Adipocyte (in vitro differentiated cells): Measurements from ENCODE around the gene NRXN3.

Experiments used
- DNase-seq: peaks from one replicate; pipeline ENCODE4 v3.0.0-alpha.2; 2015; ENCODE audit warnings: low read depth
- H3K27me3 ChIP-seq: replicated peaks from 2 replicates; pipeline ENCODE4 v1.7.0; 2013; ENCODE audit warnings: mild to moderate bottlenecking, low read length, moderate library complexity; ENCODE audit not compliant: control insufficient read depth, insufficient read depth
- H3K36me3 ChIP-seq: 2 replicates; pipeline ENCODE4 v1.7.0; 2013; ENCODE audit warnings: low read length, mild to moderate bottlenecking, moderate library complexity; ENCODE audit not compliant: control insufficient read depth, insufficient read depth, severe bottlenecking
- H3K4me1 ChIP-seq: 2 replicates; pipeline ENCODE4 v1.7.0; 2013; ENCODE audit warnings: mild to moderate bottlenecking, low read length, moderate library complexity; ENCODE audit not compliant: control insufficient read depth, insufficient read depth
- H3K4me3 ChIP-seq: 2 replicates; pipeline ENCODE4 v1.7.0; 2013; ENCODE audit warnings: mild to moderate bottlenecking, low read length, moderate library complexity
- H3K9ac ChIP-seq: 2 replicates; pipeline ENCODE4 v1.7.0; 2013; ENCODE audit warnings: mild to moderate bottlenecking, low read length, moderate library complexity
- H3K9me3 ChIP-seq: 2 replicates; pipeline ENCODE4 v1.7.0; 2013; ENCODE audit warnings: mild to moderate bottlenecking, low read length, moderate library complexity; ENCODE audit not compliant: control insufficient read depth

Gene NRXN3

DNA sequence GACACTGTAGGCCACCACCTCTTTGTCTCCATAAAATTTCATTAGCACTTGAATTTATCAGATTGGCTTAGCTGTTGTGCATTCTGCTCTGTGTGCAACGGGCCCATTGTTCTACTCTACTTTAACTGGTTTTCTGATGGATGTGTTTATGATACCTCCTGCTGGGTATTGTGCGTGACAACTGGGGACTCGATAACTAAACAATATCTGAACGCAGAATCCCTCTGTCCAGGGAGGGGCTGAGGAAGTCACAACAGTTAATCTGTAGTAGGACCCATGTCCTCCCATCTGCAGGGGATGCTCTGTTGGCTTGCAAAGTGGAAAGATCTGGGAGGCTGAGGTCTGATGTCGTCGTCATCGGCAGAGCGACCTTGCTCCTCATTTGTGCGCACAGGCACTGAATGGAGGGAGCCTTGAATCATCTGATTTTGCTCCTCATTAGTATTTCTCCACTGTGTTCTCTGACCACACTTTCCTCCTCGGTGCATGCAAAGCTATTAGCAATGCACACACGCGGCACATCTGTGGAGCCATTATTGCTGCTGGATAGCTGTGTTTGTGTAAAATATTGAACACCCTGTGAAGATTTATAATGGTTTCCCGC lies 422.5 kb downstream of the NRXN3 start:
- no peak for DNase-seq
- H3K27me3 ChIP-seq = peaks cover 6% of the 10 kb centered on the region
- H3K4me3 ChIP-seq = no peak overlapping the region
- H3K9ac ChIP-seq = no peak overlapping the region
- H3K36me3 ChIP-seq = no peaks in the 10 kb centered on the region
- no peaks in the 10 kb centered on the region for H3K9me3 ChIP-seq
- H3K4me1 ChIP-seq = no peaks in the 10 kb centered on the region

DNA sequence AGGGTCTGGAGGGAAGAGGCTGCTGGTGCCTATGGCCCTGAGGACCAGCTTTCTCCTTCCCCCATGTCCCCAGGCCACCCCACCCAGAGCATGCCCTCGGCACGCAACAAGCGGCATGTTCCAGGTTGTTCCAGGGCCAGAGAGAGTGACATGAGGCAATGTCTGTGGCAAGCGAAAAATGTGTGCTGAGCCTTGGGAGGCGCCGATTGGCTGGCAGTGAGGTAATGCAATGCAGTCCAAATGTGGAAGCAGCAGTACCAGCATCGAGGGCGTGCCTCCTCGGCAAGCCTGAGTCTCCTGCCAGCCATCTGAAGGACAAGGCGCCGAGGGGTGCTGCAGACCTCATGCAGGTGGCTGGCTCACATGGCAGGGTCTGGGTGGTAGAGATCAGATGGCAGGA lies 423.8 kb downstream of the NRXN3 start:
- H3K4me3 ChIP-seq = no peak overlapping the region
- H3K36me3 ChIP-seq = no peaks in the 10 kb centered on the region
- no peaks in the 10 kb centered on the region for H3K9me3 ChIP-seq
- H3K4me1 ChIP-seq = no peaks in the 10 kb centered on the region
- no peak overlapping the region for H3K9ac ChIP-seq
- DNase-seq = no peak
- peaks cover 6% of the 10 kb centered on the region for H3K27me3 ChIP-seq

DNA sequence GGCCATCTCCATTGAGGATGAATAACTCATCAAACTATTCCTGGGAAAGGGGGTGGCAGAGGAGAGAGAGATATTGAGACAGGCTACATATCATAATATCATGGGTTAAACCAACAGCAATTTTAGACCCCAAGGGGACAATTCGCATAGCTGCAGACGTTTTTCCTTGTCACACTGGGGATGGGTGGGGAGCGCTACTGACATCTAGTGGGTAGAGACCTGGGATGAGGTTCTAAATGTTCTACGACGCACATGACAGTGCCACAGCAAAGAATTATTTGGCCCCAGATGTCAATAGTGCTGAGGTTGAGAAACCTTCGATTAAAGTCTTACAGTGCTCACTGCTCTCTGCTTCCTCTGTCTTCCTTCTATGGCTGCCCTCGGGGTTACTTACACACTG lies 425.6 kb downstream of the NRXN3 start:
- no peak for DNase-seq
- no peaks in the 10 kb centered on the region for H3K4me1 ChIP-seq
- H3K4me3 ChIP-seq = no peak overlapping the region

DNA sequence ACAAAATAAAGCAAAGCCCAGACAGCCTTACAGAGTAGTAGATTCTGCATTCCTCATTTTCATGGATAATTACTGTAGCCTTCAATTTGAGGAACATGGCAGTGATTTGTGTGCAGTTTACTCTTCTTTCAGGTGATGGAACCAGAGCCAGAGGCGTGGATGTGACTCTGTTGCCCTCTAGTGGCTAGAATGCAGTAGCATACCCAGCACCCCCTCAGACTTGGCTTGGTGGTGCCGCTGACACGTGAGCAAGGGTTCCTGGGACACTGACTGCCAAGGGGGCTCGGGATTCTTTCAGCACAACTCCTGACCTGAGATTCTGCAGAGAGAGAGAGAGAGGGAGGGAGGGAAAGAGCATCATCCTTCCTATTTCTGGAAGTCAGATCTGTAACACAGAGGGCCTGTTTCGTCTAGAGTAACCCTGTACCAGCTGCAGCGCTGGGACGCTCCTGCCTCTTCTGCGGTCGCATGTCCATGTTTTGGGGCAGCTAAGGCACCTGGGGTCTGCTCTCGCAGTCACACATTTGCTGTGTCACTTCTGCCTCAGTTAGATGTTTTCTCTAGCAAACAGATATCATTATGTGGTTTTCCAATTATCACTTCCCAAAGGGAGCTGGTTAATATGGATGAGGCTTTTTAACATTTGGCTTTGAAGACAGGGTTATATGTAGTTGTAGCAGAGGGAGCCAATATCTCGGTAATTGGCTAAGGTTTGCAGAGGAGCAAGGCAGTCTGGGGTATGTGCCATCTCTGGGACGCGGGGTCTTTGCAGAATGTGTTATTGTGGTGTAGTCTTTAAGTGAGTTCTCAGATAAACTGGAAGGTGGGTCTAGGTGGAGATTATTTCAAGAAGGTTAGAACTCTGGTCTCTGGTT lies 428.1 kb downstream of the NRXN3 start:
- no peaks in the 10 kb centered on the region for H3K27me3 ChIP-seq
- no peaks in the 10 kb centered on the region for H3K4me1 ChIP-seq
- DNase-seq = peak; percentile 75
- H3K9ac ChIP-seq = no peak overlapping the region
- no peak overlapping the region for H3K4me3 ChIP-seq
- H3K36me3 ChIP-seq = no peaks in the 10 kb centered on the region
- no peaks in the 10 kb centered on the region for H3K9me3 ChIP-seq

More for the DNA sequence above, 425.6 kb downstream of the NRXN3 start:
- H3K36me3 ChIP-seq = no peaks in the 10 kb centered on the region
- no peak overlapping the region for H3K9ac ChIP-seq
- no peaks in the 10 kb centered on the region for H3K9me3 ChIP-seq
- H3K27me3 ChIP-seq = peaks cover 6% of the 10 kb centered on the region

DNA sequence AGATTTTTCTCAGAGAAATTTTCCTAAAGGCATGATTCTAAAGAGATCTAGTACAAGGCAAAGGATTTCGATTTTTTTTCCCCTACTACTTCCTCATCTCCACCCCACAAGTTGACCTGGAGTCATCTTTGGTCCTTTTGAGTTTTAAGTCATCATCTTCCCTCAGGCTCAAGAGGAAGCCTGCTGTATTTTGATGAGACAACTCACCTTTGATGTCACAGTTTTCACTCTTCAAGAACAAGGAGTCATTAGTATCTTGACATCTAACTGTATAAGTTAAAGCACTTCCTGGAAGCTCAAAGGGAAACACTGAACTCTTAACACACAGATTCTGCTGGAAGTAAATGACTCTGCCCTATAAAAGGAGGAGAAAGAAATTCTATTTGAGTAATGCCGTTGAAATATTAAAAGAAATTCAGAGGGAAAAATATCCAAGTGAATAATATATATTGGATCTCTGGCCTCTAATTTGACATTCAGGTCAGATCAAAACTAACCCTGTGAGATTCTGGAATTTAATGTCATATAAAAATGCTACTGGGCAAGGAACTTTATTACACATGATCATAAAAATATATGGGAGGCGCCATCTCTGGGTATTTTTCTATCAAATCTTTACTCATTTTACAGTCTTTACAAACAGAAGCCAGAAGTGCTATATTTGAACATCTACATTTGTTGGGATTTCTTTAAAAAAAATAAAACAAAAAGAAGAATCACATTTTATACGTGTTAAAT lies 435.0 kb downstream of the NRXN3 start:
- H3K27me3 ChIP-seq = no peaks in the 10 kb centered on the region
- no peak overlapping the region for H3K4me3 ChIP-seq
- no peaks in the 10 kb centered on the region for H3K9me3 ChIP-seq
- H3K9ac ChIP-seq = no peak overlapping the region
- H3K4me1 ChIP-seq = peaks cover 18% of the 10 kb centered on the region
- DNase-seq = no peak
- no peaks in the 10 kb centered on the region for H3K36me3 ChIP-seq

DNA sequence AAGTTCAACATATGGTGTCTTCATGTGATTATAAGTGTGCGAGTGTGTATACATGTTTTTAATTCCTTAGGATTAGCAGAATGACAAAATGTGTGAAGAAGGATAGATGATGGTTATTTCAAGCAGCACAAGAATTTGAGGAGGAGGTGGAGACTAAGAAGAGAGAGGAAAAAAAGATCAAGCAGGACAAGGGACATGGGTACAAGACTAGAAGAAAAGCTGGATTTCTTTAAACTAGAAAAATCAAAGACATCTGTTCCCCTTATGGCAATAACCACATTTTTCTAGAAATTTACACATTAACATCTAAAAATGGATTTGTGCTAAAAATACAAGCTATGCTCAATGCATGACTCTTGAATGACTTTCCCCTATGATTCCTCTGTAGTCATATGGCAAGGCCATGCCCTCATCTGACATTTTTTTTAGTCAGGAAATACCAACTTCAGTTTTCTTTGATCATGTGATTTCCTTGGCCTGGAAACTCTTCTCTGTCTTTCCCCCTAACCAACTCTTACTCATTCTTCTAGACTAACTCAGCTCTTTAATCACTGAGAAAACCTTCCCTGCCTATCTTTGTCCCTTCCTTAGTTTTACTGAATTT lies 435.8 kb downstream of the NRXN3 start:
- no peaks in the 10 kb centered on the region for H3K9me3 ChIP-seq
- peaks cover 18% of the 10 kb centered on the region for H3K4me1 ChIP-seq
- H3K4me3 ChIP-seq = peak overlapping the region; percentile 6
- H3K27me3 ChIP-seq = no peaks in the 10 kb centered on the region
- peak; percentile 77 for DNase-seq
- peak overlapping the region; percentile 13 for H3K9ac ChIP-seq
- no peaks in the 10 kb centered on the region for H3K36me3 ChIP-seq

DNA sequence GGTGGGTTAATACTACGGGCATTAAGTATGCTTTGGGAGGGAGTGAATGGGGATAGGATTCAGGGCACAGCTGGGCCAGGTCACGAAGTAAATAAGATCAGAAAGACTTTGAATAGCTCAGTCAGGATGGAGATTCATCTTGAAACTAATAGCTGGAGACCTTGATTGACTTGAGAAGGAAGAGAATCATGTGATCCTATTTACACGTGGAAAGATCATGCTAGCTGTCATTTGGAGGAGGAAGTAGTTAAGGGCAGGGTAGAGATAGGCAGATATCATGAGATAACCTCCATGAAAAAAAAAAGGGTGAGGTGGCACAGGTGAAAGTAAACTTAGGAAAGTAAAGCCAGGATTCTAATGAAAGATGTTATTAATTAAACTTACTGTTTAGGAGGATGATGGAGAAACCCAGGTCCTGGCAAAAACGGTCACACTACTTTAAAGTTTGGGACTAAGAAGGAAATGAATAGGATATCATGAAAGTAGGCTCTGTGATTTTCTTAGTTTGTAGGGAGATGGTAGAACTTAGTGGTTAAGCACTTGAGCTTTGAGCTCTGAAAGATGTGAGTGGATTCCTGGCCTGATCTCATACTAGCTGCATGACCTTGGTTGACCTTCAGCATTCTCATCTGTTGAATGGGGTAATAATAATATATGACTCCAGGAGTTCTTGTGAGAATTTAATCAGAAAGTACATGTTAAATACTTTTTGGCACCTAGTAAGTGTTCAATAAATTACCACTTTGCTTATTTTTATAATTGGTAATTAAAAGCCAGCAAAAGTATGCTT lies 439.0 kb downstream of the NRXN3 start:
- H3K9ac ChIP-seq = no peak overlapping the region
- peaks cover 23% of the 10 kb centered on the region for H3K4me1 ChIP-seq
- H3K9me3 ChIP-seq = no peaks in the 10 kb centered on the region
- no peaks in the 10 kb centered on the region for H3K27me3 ChIP-seq
- no peak for DNase-seq
- H3K36me3 ChIP-seq = no peaks in the 10 kb centered on the region
- H3K4me3 ChIP-seq = no peak overlapping the region

DNA sequence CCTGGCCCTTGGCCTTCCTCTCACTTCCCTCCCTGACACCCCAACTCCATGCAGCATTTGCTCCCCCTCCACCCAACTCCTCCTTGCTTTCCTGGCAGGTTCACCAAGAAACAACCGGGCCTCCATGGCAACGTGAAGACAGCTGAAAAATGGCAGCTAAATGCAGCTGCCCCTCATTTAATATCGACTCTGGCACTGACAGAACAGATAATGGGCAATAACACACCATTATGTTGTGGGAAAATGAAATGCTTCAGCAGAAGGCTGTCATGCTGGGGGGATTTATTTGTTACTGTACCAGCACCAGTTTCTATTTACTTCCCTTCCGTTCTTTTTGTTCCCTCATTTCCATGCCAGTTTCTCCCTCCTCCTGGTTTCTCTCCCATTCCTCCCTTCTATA lies 440.8 kb downstream of the NRXN3 start:
- no peaks in the 10 kb centered on the region for H3K36me3 ChIP-seq
- no peak overlapping the region for H3K9ac ChIP-seq
- no peaks in the 10 kb centered on the region for H3K9me3 ChIP-seq
- H3K27me3 ChIP-seq = no peaks in the 10 kb centered on the region
- no peak overlapping the region for H3K4me3 ChIP-seq
- no peak for DNase-seq
- peaks cover 19% of the 10 kb centered on the region for H3K4me1 ChIP-seq

DNA sequence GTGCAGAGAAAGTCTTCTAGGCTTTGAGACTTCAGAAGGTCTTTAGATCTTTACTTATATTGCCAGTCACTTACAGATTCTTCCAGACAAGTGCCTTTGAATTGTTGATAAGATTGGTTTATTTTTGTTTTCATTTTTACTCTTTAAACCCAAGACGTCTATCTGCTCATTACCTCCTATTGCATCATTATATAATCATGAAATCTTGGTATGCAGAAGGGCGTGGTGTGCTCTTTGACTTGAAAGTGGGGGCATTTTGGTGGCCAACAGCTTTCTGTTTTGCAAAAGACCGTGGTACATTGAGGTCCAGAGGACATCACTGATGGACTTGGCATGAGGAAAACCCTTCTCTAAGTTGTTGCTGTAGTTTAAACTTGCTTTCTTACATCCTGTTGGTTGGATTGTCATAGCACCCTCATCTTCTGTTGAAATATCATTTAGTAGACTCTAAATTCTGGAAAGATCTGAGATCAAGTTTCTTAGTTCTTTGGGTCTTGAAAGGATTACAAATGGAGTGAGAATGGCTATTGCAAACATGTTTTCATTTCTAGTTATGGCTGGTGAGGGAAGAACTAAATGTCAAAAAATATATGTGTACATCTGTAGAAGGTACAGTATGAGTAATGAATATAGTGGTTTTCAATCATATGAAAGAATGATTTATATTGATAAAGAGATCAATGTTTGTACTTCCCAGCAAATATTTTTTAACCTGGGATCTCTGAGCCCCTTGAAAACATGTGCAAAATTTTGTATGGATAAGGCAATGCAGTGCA lies 441.8 kb downstream of the NRXN3 start:
- Histone ChIP-seq H3K9ac (no peak overlapping the region), H3K4me3 (no peak overlapping the region), H3K9me3 (no peaks in the 10 kb centered on the region), H3K4me1 (peaks cover 10% of the 10 kb centered on the region), H3K27me3 (no peaks in the 10 kb centered on the region), H3K36me3 (no peaks in the 10 kb centered on the region)
- peak; percentile 35 for DNase-seq

DNA sequence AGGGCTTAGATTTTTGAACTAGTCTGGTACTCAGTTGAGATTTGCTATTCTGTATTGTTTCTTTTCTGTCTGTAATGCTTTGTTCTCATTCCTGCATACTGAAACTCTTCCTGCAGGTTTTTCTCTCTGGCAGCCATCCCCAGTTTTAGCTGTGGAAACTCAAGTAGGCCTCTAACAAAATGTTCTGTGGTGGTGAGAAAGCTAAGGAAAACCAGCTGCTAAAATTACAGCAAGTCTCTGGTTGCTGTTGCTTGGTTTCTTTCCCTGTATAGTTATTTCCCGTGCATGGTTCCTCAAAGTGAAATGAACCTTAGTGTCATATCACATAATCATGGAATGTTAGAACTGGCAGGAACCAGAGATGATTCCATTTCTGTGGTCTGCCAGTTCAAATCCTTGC lies 442.5 kb downstream of the NRXN3 start:
- Histone ChIP-seq H3K9me3 (no peaks in the 10 kb centered on the region), H3K4me1 (peaks cover 9% of the 10 kb centered on the region), H3K27me3 (no peaks in the 10 kb centered on the region), H3K36me3 (no peaks in the 10 kb centered on the region), H3K9ac (no peak overlapping the region), H3K4me3 (no peak overlapping the region)
- peak; percentile 58 for DNase-seq
